HG02981 (cell line): ENCODE data around the gene OR2T33.
"Not testable (repeated sequence)": the region's sequence is repeated elsewhere in the genome, so short reads cannot be mapped to it uniquely, and the experiment has no call there.

Experiments
- ATAC-seq: cut with Tn5 transposase; IDR thresholded peaks from one replicate; pipeline ENCODE4 v1.9.1; 2021; ENCODE audit warnings: mild to moderate bottlenecking, moderate library complexity; ENCODE audit not compliant: unreplicated experiment

Gene OR2T33, protein sequence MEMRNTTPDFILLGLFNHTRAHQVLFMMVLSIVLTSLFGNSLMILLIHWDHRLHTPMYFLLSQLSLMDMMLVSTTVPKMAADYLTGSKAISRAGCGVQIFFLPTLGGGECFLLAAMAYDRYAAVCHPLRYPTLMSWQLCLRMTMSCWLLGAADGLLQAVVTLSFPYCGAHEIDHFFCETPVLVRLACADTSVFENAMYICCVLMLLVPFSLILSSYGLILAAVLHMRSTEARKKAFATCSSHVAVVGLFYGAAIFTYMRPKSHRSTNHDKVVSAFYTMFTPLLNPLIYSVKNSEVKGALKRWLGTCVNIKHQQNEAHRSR

DNA sequence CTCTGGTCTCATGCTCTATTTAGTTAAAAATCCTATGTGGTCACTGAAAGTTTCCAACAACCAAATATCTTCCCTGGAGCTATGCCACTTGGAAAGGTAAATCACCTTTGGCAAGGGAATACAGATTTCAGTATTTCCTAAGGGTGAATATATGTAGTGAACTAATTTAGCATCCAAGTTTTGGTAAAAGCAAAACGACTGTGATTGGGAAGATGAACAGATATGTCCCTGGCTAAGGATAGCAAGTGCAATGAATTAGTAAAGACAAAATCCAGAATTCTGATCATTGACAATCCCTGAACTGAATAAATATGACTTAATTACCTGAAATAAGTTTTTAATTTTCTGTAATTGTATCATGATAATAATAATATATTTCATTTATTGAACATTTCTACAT, at the start of gene OR2T33:
OR2T33 (minus strand) TSS at position 101 of the 400 bp plus-strand sequence. CDS start 4,162 bp downstream, outside the sequence.
- ATAC-seq, result no peak

DNA sequence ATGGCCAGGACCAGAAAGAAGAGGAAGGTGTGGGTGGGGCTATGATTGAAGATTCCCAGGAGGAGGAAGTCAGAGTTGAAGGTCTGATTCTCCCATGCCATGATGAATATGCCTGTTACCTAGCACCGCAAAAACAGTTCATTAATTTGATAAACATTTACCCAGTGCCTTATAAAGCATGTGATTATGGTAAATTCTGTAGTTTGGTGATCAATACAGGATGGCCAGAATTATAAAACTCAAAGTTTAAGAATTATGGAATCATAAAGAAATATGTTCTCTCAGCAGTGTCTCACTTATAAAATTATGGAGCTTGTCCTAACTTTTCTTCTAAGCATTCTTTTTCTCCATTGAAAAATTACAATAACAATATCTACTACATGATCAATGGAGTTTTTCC, 46.7 kb upstream of the OR2T33 start, which contains the start of gene OR2M7:
OR2M7 (minus strand) TSS at position 101 of the 400 bp plus-strand sequence; CDS start at position 101, 0 bp downstream.
- ATAC-seq, result no peak

DNA sequence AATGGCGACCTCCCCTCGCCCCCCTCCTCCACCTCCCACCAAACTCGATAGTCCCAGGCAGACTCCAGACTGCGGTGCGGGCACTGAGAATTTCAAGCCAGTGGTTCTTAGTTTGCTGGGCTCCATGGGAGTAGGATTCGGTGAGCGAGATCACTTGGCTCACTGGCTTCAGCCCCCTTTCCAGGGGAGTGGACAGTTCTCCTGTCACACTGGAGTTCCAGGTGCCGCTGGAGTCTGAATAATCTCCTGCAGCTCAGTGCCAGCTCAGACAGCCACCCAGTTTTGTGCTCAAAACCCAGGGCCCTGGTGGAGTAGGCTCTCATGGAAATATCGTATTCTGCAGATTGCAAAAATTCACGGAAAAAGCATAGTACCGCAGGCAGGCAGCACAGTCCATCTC, 39.0 kb upstream of the OR2T33 start:
- ATAC-seq, result no peak

DNA sequence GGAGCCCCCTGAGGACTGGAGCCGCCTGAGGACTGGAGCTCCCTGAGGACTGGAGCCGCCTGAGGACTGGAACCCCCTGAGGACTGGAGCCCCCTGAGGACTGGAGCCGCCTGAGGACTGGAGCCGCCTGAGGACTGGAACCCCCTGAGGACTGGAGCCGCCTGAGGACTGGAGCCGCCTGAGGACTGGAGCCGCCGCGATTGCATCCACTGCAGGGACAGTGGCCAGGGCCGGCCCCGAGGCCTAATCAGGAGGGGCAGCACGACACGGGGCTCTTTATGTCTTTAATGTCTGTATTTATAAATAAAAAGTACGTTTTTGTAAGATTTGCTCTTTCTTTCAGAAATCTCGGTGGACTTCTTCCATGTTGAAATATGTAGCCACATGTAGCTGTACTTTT, 29.0 kb upstream of the OR2T33 start:
- not testable (repeated sequence) for ATAC-seq

DNA sequence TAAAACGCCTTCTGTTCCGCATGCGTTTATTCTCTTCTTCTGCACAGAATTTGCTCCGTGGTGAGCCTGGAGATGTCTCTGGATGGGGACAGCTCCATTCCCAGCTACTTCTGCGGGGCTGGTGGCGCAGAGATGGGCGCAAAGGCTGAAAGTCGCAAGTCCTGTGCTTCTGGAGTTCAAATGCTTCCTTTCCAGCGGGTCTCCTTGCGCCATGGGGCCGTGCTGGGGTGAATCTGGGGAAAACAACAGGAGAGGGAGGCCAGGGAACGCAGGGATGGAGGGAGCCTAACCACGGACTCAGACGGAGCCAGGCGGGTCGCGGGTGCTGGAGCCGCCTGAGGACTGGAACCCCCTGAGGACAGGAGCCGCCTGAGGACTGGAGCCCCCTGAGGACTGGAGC, 28.3 kb upstream of the OR2T33 start:
- ATAC-seq, result no peak

DNA sequence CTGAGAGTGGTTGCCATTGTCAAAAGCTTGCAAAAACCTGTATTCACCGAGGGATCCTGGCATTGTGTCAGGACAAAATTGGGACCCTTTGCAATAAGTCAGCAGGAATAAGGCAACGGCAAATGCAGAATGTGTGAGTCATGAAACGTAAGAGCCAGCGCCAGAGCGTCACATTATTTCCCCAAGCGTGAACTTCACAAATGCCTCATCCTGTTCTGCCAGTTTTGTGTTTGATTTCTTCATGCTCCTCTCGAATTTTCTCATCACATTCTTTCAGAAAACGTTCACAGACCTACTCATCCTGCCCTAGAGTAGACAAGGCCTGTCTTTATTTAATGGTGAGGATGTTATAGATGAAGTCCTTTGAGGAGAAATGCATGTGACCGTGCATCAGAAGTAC, 27.9 kb upstream of the OR2T33 start:
- ATAC-seq, result not testable (repeated sequence)

DNA sequence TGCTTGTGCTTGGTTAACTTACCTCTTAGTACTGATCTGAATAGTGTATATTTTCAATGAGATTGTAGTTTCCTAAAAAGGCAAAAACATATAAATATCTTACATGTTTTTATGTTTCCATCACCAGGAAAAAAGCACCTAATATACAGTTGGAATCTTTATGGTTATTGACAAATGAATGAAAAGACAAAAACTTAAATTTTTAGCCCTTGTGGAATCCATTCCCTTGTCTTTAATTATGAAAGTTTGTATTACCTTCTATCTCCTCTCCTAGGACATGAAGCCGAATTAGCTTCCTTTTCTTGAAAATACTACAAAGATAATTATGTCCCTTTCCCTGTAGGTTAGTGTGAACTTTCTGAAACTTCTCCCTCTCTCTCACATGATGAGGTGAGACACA, 25.5 kb upstream of the OR2T33 start, which contains the start of gene OR2T12:
OR2T12 (minus strand) TSS at position 101 of the 400 bp plus-strand sequence. CDS start 7,846 bp downstream, outside the sequence.
- ATAC-seq, result no peak

DNA sequence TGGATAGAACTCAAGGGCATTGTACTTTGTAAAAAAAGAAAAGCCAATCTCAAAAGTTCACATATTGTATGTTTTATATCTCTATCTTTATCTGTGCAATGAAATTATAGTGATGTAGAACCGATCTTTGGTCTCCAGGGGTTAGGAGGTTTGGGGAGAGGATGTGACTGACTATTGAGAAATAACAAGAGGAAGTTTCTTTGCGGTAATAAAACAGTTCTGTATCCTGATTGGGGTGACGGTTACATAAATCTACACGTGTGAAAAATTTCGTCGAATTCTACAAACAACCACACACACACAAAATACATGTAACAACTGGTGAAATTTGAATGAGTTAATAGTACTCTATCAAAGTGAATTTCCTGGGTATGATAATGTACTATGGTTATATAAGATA, 10.6 kb upstream of the OR2T33 start:
- ATAC-seq, result no peak

DNA sequence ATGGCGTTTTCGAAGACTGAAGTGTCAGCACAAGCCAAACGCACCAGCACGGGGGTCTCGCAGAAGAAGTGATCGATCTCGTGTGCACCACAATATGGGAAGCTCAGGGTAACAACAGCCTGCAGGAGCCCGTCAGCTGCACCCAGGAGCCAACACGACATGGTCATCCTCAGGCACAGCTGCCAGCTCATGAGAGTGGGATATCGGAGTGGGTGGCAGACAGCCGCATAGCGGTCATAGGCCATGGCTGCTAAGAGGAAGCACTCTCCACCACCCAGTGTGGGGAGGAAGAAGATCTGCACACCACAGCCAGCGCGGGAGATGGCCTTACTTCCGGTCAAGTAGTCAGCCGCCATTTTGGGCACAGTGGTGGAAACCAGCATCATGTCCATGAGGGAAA, 4.6 kb downstream of the OR2T33 start:
- ATAC-seq, result not testable (repeated sequence)

DNA sequence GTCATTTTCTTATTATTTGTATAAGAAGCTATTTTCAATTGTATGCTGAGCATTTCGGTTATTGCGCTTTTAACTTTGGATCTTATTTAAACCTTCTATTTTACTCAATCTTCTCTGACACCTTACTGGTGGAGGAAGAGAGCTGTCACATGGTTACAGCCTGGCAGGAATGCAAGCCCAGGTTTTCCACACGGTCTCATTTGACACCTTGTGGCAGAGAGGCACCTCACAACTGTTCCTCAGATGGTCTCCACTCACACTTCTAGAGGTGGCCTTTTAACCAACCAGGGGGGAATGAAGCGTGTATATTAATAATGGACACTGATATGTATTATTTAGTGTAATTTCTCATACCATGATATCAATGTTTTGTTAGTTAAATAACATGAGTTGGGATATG, 9.6 kb downstream of the OR2T33 start:
- ATAC-seq, result no peak

DNA sequence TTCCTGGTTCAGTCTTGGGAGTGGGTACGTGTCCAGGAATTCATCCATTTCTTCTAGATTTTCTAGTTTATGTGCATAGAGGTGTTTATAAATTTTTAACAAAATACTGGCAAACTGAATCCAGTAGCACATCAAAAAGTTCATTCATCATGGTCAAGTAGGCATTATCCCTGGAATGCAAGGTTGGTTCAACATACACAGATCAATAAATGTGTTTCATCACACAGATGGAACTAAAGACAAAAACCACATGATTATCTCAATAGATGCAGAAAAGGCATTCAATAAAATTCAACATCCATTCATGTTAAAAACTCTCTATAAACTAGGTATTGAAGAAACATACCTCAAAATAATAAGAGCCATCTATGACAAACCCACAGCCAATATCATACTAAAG, 18.5 kb downstream of the OR2T33 start:
- not testable (repeated sequence) for ATAC-seq

DNA sequence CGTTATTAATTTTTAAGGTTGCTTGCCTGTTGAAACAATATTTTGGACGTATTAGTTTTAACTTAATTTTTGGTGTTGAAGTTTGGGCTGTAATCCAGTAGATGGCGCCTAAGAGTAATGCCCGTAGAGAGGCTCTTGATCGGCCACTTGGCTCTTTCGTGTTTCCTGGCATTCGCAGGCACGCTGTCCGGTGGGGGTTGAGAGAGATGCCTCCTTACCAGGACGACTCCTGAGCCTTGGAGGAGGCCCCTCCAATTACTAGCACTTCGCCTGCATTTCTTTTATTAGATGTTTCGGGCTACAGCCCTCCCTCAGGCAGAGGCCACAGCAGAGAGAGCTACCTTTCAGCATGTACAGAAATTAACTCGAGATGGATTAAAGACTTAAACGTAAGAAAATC, 34.6 kb downstream of the OR2T33 start:
- ATAC-seq, result peak; percentile 88

DNA sequence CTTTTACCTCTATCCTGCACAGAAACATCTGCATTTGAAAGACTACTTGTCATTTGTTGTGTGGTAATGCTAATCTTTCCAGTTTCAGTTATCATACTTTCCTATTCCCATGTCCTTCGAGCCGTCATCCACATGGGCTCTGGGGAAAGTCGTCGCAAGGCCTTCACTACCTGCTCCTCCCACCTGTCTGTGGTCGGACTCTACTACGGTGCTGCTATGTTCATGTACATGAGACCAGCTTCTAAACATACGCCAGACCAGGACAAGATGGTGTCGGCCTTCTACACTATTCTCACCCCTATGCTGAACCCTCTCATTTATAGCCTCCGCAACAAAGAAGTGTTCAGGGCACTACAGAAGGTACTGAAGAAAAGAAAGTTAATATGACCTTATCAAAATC, 38.3 kb downstream of the OR2T33 start:
- ATAC-seq, result no peak

DNA sequence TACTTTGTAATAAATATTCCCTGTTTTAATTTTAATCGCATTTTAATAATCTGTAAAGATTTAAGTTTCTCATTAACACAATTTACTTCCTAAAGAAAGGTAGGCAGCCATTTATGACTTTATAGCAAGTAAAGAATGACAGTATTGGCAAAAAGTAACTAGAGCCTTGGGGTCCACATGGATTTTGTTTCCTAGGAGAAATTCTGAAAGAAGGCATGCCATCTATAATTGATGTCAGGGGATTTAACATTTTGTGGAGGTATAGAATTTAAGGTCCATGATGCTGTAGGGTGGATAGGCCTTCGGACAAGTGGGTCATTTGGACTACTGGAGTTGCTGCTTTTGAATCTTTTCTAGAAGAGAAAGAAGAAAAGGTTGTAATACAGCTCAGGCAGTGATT, 46.7 kb downstream of the OR2T33 start, which contains the start of gene OR2M4:
OR2M4 (plus strand) TSS at position 301 of the 400 bp plus-strand sequence. CDS start 7,512 bp downstream, outside the sequence.
- no peak for ATAC-seq

DNA sequence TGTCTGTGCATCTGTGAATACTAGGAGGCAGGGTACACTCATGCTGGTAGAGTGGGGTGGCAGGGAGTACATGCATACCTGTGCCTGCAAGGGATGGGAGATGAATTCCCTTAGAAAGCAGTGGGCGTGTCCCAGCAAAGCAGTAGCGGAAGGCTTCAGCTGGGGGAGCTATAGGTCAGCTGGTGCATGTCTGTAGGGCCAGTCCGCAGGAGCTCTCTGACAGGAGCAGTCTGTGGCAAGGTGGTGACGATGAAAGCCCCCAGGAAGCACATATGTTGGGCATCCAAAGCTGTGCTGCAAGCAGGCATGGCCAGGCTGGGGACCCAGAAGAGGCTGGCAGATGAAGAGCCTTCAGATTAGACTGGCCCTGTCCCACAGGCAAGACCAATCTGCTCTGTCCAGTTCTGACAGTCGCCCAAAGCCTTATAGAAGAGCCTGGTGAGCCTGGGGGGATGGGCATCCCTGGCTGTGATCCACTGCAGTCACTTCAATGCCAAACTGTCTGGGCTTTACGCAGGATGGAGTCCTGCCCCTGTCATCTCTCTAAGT, 48.3 kb downstream of the OR2T33 start:
- no peak for ATAC-seq

DNA sequence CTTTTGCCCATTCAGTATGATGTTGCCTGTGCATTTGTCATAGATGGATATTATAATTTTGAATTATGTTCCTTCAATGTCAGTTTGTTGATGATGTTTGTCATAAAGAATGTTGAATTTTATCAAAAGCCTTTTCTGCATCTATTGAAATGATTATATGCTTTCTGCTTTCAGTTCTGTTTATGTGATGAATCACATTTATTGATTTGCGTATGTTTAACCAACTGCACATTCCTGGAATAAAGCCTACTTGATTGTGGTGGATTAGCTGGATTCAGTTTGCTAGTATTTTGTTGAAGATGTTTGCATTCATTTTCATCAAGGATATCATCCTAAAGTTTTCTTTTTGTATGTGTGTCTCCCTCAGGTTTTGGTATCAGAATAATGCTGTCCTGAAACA, 52.2 kb downstream of the OR2T33 start:
- ATAC-seq, result no peak
